SK-N-SH treated with all-trans-retinoic acid at 6 μM for 48 hours (cell line): ENCODE results near the gene MALT1.

Experiments used
- ATAC-seq: fragments of 200-7000 bp; cut with Tn5 transposase; 3 replicates; pipeline ENCODE4 v1.9.1; 2020; ENCODE audit warnings: mild to moderate bottlenecking, moderate library complexity
- ARNTL ChIP-seq: fragments of 450-650 bp; formaldehyde crosslinking; IDR thresholded peaks from 2 replicates; pipeline ENCODE4 v1.5.0; 2020; ENCODE audit warnings: low read depth, mild to moderate bottlenecking, moderate library complexity, borderline replicate concordance
- BACH2 ChIP-seq: fragments of 250-450 bp; sonication (Bioruptor Pico); IDR thresholded peaks from 2 replicates; pipeline ENCODE4 v1.9.0; 2021; ENCODE audit warnings: mild to moderate bottlenecking, borderline replicate concordance
- CSDC2 ChIP-seq: fragments of 250-450 bp; sonication (Bioruptor Pico); IDR thresholded peaks from 2 replicates; pipeline ENCODE4 v1.5.0; 2020; ENCODE audit warnings: mild to moderate bottlenecking, moderate library complexity
- ESRRG ChIP-seq: fragments of 250-450 bp; sonication (Bioruptor Pico); IDR thresholded peaks from 2 replicates; pipeline ENCODE4 v1.6.1; 2021; ENCODE audit warnings: mild to moderate bottlenecking
- GLIS3 ChIP-seq: fragments of 250-450 bp; sonication (Bioruptor Pico); IDR thresholded peaks from 2 replicates; pipeline ENCODE4 v1.5.0; 2020; ENCODE audit warnings: mild to moderate bottlenecking, moderate library complexity
- ISL1 ChIP-seq: fragments of 250-450 bp; sonication (Bioruptor Pico); IDR thresholded peaks from 2 replicates; pipeline ENCODE4 v2.1.2; 2022; ENCODE audit warnings: mild to moderate bottlenecking, moderate library complexity
- OSR1 ChIP-seq: fragments of 250-450 bp; sonication (Bioruptor Pico); IDR thresholded peaks from 2 replicates; pipeline ENCODE4 v1.8.0; 2022; ENCODE audit warnings: moderate library complexity, mild to moderate bottlenecking, inconsistent platforms
- PPARA ChIP-seq: fragments of 250-450 bp; sonication (Bioruptor Pico); IDR thresholded peaks from 2 replicates; pipeline ENCODE4 v1.5.0; 2020; ENCODE audit warnings: mild to moderate bottlenecking, borderline replicate concordance
- RARB ChIP-seq: fragments of 250-450 bp; sonication (Bioruptor Pico); IDR thresholded peaks from 2 replicates; pipeline ENCODE4 v1.8.0; 2021; ENCODE audit warnings: mild to moderate bottlenecking, moderate library complexity
- SNAI2 ChIP-seq: fragments of 250-450 bp; sonication (Bioruptor Pico); IDR thresholded peaks from 2 replicates; pipeline ENCODE4 v1.5.0; 2020; ENCODE audit warnings: mild to moderate bottlenecking, moderate library complexity
- TCF4 ChIP-seq: fragments of 250-450 bp; sonication (Bioruptor Pico); IDR thresholded peaks from 2 replicates; pipeline ENCODE4 v1.8.0; 2021; ENCODE audit warnings: mild to moderate bottlenecking, moderate library complexity, borderline replicate concordance
- TOX ChIP-seq: fragments of 250-450 bp; sonication (Bioruptor Pico); IDR thresholded peaks from 2 replicates; pipeline ENCODE4 v1.8.0; 2021; ENCODE audit warnings: mild to moderate bottlenecking, moderate library complexity, borderline replicate concordance
- ZC3H10 ChIP-seq: fragments of 250-450 bp; sonication (Bioruptor Pico); IDR thresholded peaks from 2 replicates; pipeline ENCODE4 v1.5.1; 2021; ENCODE audit warnings: mild to moderate bottlenecking, moderate library complexity
- ZFP3 ChIP-seq: fragments of 250-450 bp; sonication (Bioruptor Pico); IDR thresholded peaks from 2 replicates; pipeline ENCODE4 v1.5.0; 2020; ENCODE audit warnings: mild to moderate bottlenecking, moderate library complexity
- ZFP30 ChIP-seq: fragments of 450-650 bp; formaldehyde crosslinking; IDR thresholded peaks from 2 replicates; pipeline ENCODE4 v1.5.0; 2022; ENCODE audit warnings: mild to moderate bottlenecking, moderate library complexity
- ZNF565 ChIP-seq: fragments of 450-650 bp; formaldehyde crosslinking; conservative IDR thresholded peaks from 2 replicates; pipeline ENCODE4 v1.5.0; 2020; ENCODE audit warnings: low read depth, mild to moderate bottlenecking, moderate library complexity
- ZNF70 ChIP-seq: fragments of 450-650 bp; formaldehyde crosslinking; IDR thresholded peaks from 2 replicates; pipeline ENCODE4 v1.5.0; 2020; ENCODE audit warnings: mild to moderate bottlenecking, moderate library complexity
- ZNF8 ChIP-seq: fragments of 450-650 bp; formaldehyde crosslinking; IDR thresholded peaks from 2 replicates; pipeline ENCODE4 v1.5.0; 2020; ENCODE audit warnings: mild to moderate bottlenecking, moderate library complexity
- TF ChIP-seq, protein P1 (sequence below): fragments of 250-450 bp; sonication (Bioruptor Pico); IDR thresholded peaks from 2 replicates; pipeline ENCODE4 v1.5.1; 2020; ENCODE audit warnings: low read depth, mild to moderate bottlenecking, moderate library complexity
- TF ChIP-seq, protein P2 (sequence below): fragments of 250-450 bp; sonication (Bioruptor Pico); IDR thresholded peaks from 2 replicates; pipeline ENCODE4 v1.8.0; 2021; ENCODE audit warnings: low read depth, mild to moderate bottlenecking, moderate library complexity, borderline replicate concordance
- TF ChIP-seq, protein P3 (sequence below): fragments of 250-450 bp; sonication (Bioruptor Pico); IDR thresholded peaks from 2 replicates; pipeline ENCODE4 v1.5.1; 2021; ENCODE audit warnings: mild to moderate bottlenecking, moderate library complexity
- TF ChIP-seq, protein P4 (sequence below): fragments of 250-450 bp; sonication (Bioruptor Pico); IDR thresholded peaks from 2 replicates; pipeline ENCODE4 v1.8.0; 2020; ENCODE audit warnings: mild to moderate bottlenecking, moderate library complexity, borderline replicate concordance

MALT1 gene

DNA sequence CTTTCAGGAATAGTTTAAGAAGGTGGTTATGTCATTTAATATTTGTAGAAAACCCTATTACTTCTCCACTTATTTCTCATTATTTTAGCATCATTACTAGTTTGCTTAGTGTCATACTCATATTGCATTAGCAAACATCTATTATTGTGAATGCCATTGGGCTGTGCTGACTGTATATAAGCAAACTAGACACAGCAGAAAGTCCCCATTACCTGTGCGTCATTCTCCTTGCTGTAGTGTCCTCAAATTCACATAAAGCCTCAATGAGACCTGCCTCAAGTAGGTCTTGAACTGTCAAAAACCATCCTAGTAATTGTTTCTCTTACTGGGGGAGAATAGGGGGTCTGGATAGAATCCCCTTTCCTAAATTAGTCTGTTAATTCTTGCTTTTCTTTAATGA lies 43.6 kb downstream of the MALT1 start:
- TF ChIP-seq, protein P1, sequence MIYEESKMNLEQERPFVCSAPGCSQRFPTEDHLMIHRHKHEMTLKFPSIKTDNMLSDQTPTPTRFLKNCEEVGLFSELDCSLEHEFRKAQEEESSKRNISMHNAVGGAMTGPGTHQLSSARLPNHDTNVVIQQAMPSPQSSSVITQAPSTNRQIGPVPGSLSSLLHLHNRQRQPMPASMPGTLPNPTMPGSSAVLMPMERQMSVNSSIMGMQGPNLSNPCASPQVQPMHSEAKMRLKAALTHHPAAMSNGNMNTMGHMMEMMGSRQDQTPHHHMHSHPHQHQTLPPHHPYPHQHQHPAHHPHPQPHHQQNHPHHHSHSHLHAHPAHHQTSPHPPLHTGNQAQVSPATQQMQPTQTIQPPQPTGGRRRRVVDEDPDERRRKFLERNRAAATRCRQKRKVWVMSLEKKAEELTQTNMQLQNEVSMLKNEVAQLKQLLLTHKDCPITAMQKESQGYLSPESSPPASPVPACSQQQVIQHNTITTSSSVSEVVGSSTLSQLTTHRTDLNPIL (CRISPR knock-in tag), result no peak
- TF ChIP-seq ESRRG (CRISPR knock-in tag) (no peak), RARB (no peak), ZC3H10 (CRISPR knock-in tag) (no peak), OSR1 (CRISPR knock-in tag) (no peak), TOX (CRISPR knock-in tag) (no peak), TCF4 (CRISPR knock-in tag) (no peak), SNAI2 (CRISPR knock-in tag) (no peak), PPARA (CRISPR knock-in tag) (no peak)
- no peak for ATAC-seq

DNA sequence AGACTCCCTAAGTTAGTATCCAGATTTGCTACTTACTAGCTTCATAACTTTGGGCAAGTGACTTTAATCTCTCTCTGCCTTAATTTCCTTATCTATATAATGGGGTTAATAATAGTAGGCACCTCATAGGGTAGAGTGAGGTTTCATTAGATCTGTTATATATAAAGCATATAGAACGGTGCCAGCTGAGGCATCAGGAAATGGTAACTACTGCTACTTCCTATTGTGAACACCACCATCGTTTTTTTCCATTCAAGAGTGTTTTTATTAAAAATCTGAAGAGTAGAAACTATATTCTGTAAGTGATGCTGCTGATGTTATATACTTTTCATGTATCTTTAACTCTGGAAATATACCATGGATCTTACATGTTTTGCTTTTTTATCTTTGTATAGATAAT lies 44.3 kb downstream of the MALT1 start:
- TF ChIP-seq ZNF565 (no peak), ZC3H10 (CRISPR knock-in tag) (no peak), PPARA (CRISPR knock-in tag) (no peak), ZNF70 (CRISPR knock-in tag) (no peak), GLIS3 (CRISPR knock-in tag) (no peak), ARNTL (CRISPR knock-in tag) (no peak), TCF4 (CRISPR knock-in tag) (no peak), OSR1 (CRISPR knock-in tag) (no peak), ISL1 (CRISPR knock-in tag) (no peak), ZNF8 (CRISPR knock-in tag) (no peak), ZFP30 (CRISPR knock-in tag) (no peak), ESRRG (CRISPR knock-in tag) (no peak), ZFP3 (CRISPR knock-in tag) (no peak), RARB (no peak)
- TF ChIP-seq, protein P2, sequence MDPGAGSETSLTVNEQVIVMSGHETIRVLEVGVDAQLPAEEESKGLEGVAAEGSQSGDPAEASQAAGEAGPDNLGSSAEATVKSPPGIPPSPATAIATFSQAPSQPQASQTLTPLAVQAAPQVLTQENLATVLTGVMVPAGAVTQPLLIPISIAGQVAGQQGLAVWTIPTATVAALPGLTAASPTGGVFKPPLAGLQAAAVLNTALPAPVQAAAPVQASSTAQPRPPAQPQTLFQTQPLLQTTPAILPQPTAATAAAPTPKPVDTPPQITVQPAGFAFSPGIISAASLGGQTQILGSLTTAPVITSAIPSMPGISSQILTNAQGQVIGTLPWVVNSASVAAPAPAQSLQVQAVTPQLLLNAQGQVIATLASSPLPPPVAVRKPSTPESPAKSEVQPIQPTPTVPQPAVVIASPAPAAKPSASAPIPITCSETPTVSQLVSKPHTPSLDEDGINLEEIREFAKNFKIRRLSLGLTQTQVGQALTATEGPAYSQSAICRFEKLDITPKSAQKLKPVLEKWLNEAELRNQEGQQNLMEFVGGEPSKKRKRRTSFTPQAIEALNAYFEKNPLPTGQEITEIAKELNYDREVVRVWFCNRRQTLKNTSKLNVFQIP, result no peak
- TF ChIP-seq, protein P1 (CRISPR knock-in tag), result no peak
- TF ChIP-seq, protein P3, sequence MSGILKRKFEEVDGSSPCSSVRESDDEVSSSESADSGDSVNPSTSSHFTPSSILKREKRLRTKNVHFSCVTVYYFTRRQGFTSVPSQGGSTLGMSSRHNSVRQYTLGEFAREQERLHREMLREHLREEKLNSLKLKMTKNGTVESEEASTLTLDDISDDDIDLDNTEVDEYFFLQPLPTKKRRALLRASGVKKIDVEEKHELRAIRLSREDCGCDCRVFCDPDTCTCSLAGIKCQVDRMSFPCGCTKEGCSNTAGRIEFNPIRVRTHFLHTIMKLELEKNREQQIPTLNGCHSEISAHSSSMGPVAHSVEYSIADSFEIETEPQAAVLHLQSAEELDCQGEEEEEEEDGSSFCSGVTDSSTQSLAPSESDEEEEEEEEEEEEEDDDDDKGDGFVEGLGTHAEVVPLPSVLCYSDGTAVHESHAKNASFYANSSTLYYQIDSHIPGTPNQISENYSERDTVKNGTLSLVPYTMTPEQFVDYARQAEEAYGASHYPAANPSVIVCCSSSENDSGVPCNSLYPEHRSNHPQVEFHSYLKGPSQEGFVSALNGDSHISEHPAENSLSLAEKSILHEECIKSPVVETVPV (CRISPR knock-in tag), result no peak
- TF ChIP-seq, protein P4, sequence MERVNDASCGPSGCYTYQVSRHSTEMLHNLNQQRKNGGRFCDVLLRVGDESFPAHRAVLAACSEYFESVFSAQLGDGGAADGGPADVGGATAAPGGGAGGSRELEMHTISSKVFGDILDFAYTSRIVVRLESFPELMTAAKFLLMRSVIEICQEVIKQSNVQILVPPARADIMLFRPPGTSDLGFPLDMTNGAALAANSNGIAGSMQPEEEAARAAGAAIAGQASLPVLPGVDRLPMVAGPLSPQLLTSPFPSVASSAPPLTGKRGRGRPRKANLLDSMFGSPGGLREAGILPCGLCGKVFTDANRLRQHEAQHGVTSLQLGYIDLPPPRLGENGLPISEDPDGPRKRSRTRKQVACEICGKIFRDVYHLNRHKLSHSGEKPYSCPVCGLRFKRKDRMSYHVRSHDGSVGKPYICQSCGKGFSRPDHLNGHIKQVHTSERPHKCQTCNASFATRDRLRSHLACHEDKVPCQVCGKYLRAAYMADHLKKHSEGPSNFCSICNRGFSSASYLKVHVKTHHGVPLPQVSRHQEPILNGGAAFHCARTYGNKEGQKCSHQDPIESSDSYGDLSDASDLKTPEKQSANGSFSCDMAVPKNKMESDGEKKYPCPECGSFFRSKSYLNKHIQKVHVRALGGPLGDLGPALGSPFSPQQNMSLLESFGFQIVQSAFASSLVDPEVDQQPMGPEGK (CRISPR knock-in tag), result no peak
- no peak for ATAC-seq

DNA sequence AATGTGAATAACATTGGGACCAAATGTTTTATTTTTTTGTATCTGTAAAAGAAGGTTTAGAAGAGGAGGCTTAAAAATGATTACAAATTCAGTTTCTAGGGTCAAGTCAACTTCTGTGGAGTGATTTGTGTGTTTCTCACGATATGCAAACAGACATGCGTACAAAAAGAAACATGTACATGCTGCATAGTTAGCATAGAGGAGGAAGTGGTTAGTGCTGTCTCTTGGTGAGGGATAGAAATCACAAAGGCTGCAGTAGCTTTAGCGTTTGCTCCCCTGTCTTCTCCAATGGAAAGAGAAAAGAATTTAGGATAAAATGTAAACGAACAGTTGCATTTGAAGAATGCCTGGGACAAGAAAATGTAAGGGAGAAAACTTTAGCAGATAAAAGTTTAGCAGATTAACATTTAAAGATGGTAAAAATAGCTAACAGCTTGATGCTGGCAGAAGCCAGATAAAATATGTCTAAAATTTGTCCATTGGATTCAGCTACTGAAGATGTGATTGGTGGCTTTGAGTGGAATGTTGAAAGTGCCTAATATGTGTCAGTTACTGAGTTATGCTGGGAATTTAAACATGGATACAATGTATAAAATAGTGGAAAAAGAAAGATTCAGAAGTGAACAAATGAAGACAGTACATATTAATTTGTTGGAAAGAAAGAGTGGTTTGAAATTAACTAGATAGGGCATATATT lies 44.9 kb downstream of the MALT1 start:
- ATAC-seq, result no peak
- TF ChIP-seq GLIS3 (CRISPR knock-in tag), result no peak
- no peak for TF ChIP-seq ZNF8 (CRISPR knock-in tag)
- TF ChIP-seq ZNF70 (CRISPR knock-in tag), result no peak
- no peak for TF ChIP-seq ARNTL (CRISPR knock-in tag)
- no peak for TF ChIP-seq ZFP3 (CRISPR knock-in tag)
- TF ChIP-seq, protein P1 (CRISPR knock-in tag), result no peak
- TF ChIP-seq, protein P4 (CRISPR knock-in tag), result no peak
- no peak for TF ChIP-seq ISL1 (CRISPR knock-in tag)
- TF ChIP-seq ZFP30 (CRISPR knock-in tag), result no peak
- no peak for TF ChIP-seq BACH2 (CRISPR knock-in tag)
- TF ChIP-seq TCF4 (CRISPR knock-in tag), result no peak
- TF ChIP-seq, protein P2, result no peak
- TF ChIP-seq TOX (CRISPR knock-in tag), result no peak
- TF ChIP-seq PPARA (CRISPR knock-in tag), result no peak
- no peak for TF ChIP-seq CSDC2
- no peak for TF ChIP-seq ESRRG (CRISPR knock-in tag)
